ENCODE results near the gene FHOD3.

DNA sequence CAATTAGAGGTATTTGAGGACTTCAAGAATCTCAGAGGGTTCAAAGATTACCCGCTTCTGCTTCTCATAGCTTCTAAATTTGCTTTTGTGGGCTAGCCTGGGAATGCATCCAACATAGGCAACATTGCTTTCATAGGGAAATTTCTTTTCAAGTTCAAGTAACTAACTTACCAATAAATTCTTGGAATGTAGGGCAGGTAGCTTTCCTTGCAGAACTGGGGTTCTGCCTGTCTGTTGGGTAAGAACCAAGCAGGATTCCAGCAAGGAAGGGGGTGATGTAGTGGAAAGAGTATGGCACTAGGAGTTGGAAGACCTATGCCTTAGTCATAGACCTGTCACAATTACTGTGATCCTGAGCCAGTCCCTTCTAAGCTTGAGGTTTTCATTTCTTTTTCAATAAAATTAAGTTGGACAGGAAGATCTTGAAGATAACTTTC lies 164.1 kb downstream of the FHOD3 start:
- TF ChIP-seq CTCF (IDR thresholded peaks at IDR 0.05) (no peak), EZH2 (IDR thresholded peaks at IDR 0.05; ENCODE audit: borderline replicate concordance, insufficient read depth, low read depth, low read length, poor library complexity, severe bottlenecking) (no peak)

Data from B cell (primary cell).